ENCODE data around the gene ATP6V0A4.
A peak's percentile ranks its signal among the peaks of the same experiment; 100 is the strongest.
"Not testable (repeated sequence)": the region's sequence is repeated elsewhere in the genome, so short reads cannot be mapped to it uniquely, and the experiment has no call there.

Gene ATP6V0A4

GRCh38 chr7:138797715-138798320 lies at the start of gene ATP6V0A4, which contains the start of gene TMEM213:
Gene ATP6V0A4 (minus strand): TSS chr7:138798196. CDS start chr7:138771247, 26,949 bp downstream.
Gene TMEM213 (plus strand): TSS chr7:138797994. CDS start chr7:138798105, 111 bp downstream.
- no peak for DNase-seq (ENCODE audit: insufficient read length, low spot score)
- FAIRE-seq: no peak

GRCh38 chr7:138845711-138846110 lies 47.7 kb upstream of the ATP6V0A4 start:
- no peak for FAIRE-seq
- no peak for DNase-seq (ENCODE audit: insufficient read length, low spot score)

- no peak for DNase-seq (ENCODE audit: insufficient read length, low spot score)
- no peak for FAIRE-seq
Observed at GRCh38 chr7:138843632-138844580, 45.9 kb upstream of the ATP6V0A4 start.

- DNase-seq (ENCODE audit: insufficient read length, low spot score): peak; percentile 52
- FAIRE-seq: peak; percentile 62
Observed at GRCh38 chr7:138842111-138842510, 44.1 kb upstream of the ATP6V0A4 start.

- DNase-seq (ENCODE audit: insufficient read length, low spot score): no peak
- no peak for FAIRE-seq
Observed at GRCh38 chr7:138838166-138838565, 40.2 kb upstream of the ATP6V0A4 start.

- no peak for FAIRE-seq
- DNase-seq (ENCODE audit: insufficient read length, low spot score): no peak
Observed at GRCh38 chr7:138837627-138838026, 39.6 kb upstream of the ATP6V0A4 start.

GRCh38 chr7:138835087-138835486 lies 37.1 kb upstream of the ATP6V0A4 start:
- no peak for FAIRE-seq
- no peak for DNase-seq (ENCODE audit: insufficient read length, low spot score)

- FAIRE-seq: no peak
- DNase-seq (ENCODE audit: insufficient read length, low spot score): no peak
Observed at GRCh38 chr7:138834583-138834982, 36.6 kb upstream of the ATP6V0A4 start.

- DNase-seq (ENCODE audit: insufficient read length, low spot score) (no peak), FAIRE-seq (no peak)
Observed at GRCh38 chr7:138833596-138833995, 35.6 kb upstream of the ATP6V0A4 start.

- DNase-seq (ENCODE audit: insufficient read length, low spot score): no peak
- FAIRE-seq: no peak
Observed at GRCh38 chr7:138832966-138833365, 35.0 kb upstream of the ATP6V0A4 start.

- DNase-seq (ENCODE audit: insufficient read length, low spot score): no peak
- no peak for FAIRE-seq
Observed at GRCh38 chr7:138829335-138829734, 31.3 kb upstream of the ATP6V0A4 start.

- DNase-seq (ENCODE audit: insufficient read length, low spot score) (no peak), FAIRE-seq (no peak)
Observed at GRCh38 chr7:138828302-138828701, 30.3 kb upstream of the ATP6V0A4 start.

GRCh38 chr7:138825049-138825721 lies 27.2 kb upstream of the ATP6V0A4 start:
- FAIRE-seq: no peak
- DNase-seq (ENCODE audit: insufficient read length, low spot score): no peak

GRCh38 chr7:138822867-138823535 lies 25.0 kb upstream of the ATP6V0A4 start:
- no peak for FAIRE-seq
- DNase-seq (ENCODE audit: insufficient read length, low spot score): no peak

GRCh38 chr7:138821912-138822311 lies 23.9 kb upstream of the ATP6V0A4 start:
- FAIRE-seq (no peak), DNase-seq (ENCODE audit: insufficient read length, low spot score) (no peak)

- DNase-seq (ENCODE audit: insufficient read length, low spot score) (no peak), FAIRE-seq (no peak)
Observed at GRCh38 chr7:138819625-138820024, 21.6 kb upstream of the ATP6V0A4 start.

GRCh38 chr7:138816650-138817049 lies 18.7 kb upstream of the ATP6V0A4 start:
- no peak for DNase-seq (ENCODE audit: insufficient read length, low spot score)

GRCh38 chr7:138814816-138815332 lies 16.9 kb upstream of the ATP6V0A4 start:
- FAIRE-seq (no peak), DNase-seq (ENCODE audit: insufficient read length, low spot score) (no peak)

More at GRCh38 chr7:138816650-138817049, 18.7 kb upstream of the ATP6V0A4 start:
- no peak for FAIRE-seq

- no peak for FAIRE-seq
- DNase-seq (ENCODE audit: insufficient read length, low spot score): no peak
Observed at GRCh38 chr7:138813945-138814344, 15.9 kb upstream of the ATP6V0A4 start.

GRCh38 chr7:138811327-138811726 lies 13.3 kb upstream of the ATP6V0A4 start:
- FAIRE-seq; DNase-seq (ENCODE audit: insufficient read length, low spot score): not testable (repeated sequence)

Data from HTR-8/SVneo (cell line).